SK-N-SH (cell line): ENCODE data around the gene NTPCR. TPM values are rescaled to one million over a fixed set of nuclear protein-coding genes. Genes with fewer than 3 reads are reported as not detected.

Source experiments
- CTCF ChIA-PET: fragments of 300-600, 350-600 bp; formaldehyde crosslinking; extraction: SDS; loops from one replicate; lab custom pipeline; 2021; lab: Yijun Ruan, JAX
- POLR2A ChIA-PET: fragments of 350-600 bp; sonication (Branson Sonifier 250); formaldehyde crosslinking; extraction: SDS; loops from one replicate; lab custom pipeline; 2020; ENCODE audit warnings: antibody characterized with exemption, inconsistent platforms; lab: Yijun Ruan, JAX
- DNase-seq: peaks from one replicate; pipeline ENCODE4 v3.0.0; 2012
- H2AFZ ChIP-seq: fragments of 200-600 bp; sonication (generic); 2 replicates; pipeline ENCODE4 v1.8.1; 2016; ENCODE audit warnings: antibody characterized with exemption, mild to moderate bottlenecking, low read depth
- H3F3A ChIP-seq: fragments of 200-600 bp; sonication (generic); replicated peaks from 2 replicates; pipeline ENCODE3; 2016; ENCODE audit warnings: antibody characterized with exemption, mild to moderate bottlenecking; ENCODE audit not compliant: insufficient read depth
- H3K27ac ChIP-seq, 2 experiments: fragments of 200-500 bp in 1 of 2; fragments of 200-600 bp in 1 of 2; sonication (Bioruptor generic) in 1 of 2; sonication (generic), shearing (Covaris generic) in 1 of 2; 2 replicates each; pipeline versions ENCODE4 v1.5.1 to v1.6.1; 2014 to 2016; ENCODE audit warnings: low read depth in 2 of 2, inconsistent platforms in 1 of 2, low read length in 1 of 2, mild to moderate bottlenecking in 1 of 2, mixed read lengths in 1 of 2
- H3K27me3 ChIP-seq: fragments of 200-600 bp; sonication (generic), shearing (Covaris generic); 2 replicates; pipeline ENCODE4 v1.6.1; 2016; ENCODE audit warnings: mixed run types; ENCODE audit not compliant: insufficient read depth
- H3K36me3 ChIP-seq, 2 experiments: fragments of 200-500 bp in 1 of 2; fragments of 200-600 bp in 1 of 2; sonication (Bioruptor generic) in 1 of 2; sonication (generic) in 1 of 2; replicated peaks in 1 of 2; 2 replicates each; pipeline versions ENCODE3 to v1.5.1; 2014 to 2016; ENCODE audit warnings: low read length in 1 of 2, mild to moderate bottlenecking in 1 of 2; ENCODE audit not compliant: insufficient read depth in 2 of 2, control insufficient read depth in 1 of 2
- H3K4me1 ChIP-seq, 2 experiments: fragments of 200-500 bp in 1 of 2; fragments of 200-600 bp in 1 of 2; sonication (Bioruptor generic) in 1 of 2; sonication (generic), shearing (Covaris generic) in 1 of 2; 2 replicates each; pipeline versions ENCODE4 v1.5.1 to v1.6.1; 2014 to 2016; ENCODE audit warnings: low read depth in 1 of 2, low read length in 1 of 2, mixed run types in 1 of 2; ENCODE audit not compliant: insufficient read depth in 2 of 2, control insufficient read depth in 1 of 2
- H3K4me2 ChIP-seq: fragments of 200-600 bp; sonication (generic), shearing (Covaris generic); 2 replicates; pipeline ENCODE4 v1.6.1; 2017; ENCODE audit warnings: mixed run types
- H3K4me3 ChIP-seq, 2 experiments: fragments of 200-500 bp in 1 of 2; fragments of 200-600 bp in 1 of 2; sonication (Bioruptor generic) in 1 of 2; sonication (generic), shearing (Covaris generic) in 1 of 2; 2 replicates each; pipeline versions ENCODE4 v1.5.1 to v1.8.1; 2014 to 2016; ENCODE audit warnings: low read depth in 2 of 2, inconsistent platforms in 1 of 2, low read length in 1 of 2, mild to moderate bottlenecking in 1 of 2, mixed read lengths in 1 of 2, moderate library complexity in 1 of 2
- H3K79me2 ChIP-seq: fragments of 200-600 bp; sonication (generic); 2 replicates; pipeline ENCODE4 v1.8.1; 2017; ENCODE audit warnings: mild to moderate bottlenecking; ENCODE audit not compliant: insufficient read depth
- H3K9ac ChIP-seq: fragments of 200-600 bp; sonication (generic); 2 replicates; pipeline ENCODE4 v1.6.1; 2017; ENCODE audit warnings: mixed run types
- H3K9me2 ChIP-seq: fragments of 200-600 bp; sonication (generic); 2 replicates; pipeline ENCODE4 v1.6.1; 2017; ENCODE audit warnings: mixed run types
- H3K9me3 ChIP-seq: fragments of 200-600 bp; sonication (generic); 2 replicates; pipeline ENCODE4 v1.6.1; 2017; ENCODE audit warnings: mixed run types, mild to moderate bottlenecking, moderate library complexity
- H4K20me1 ChIP-seq: fragments of 200-600 bp; sonication (generic); 2 replicates; pipeline ENCODE4 v1.6.1; 2017; ENCODE audit warnings: mild to moderate bottlenecking, mixed run types; ENCODE audit not compliant: insufficient read depth
- CTCF ChIP-seq: fragments of 200-600 bp; sonication (generic); IDR thresholded peaks from 2 replicates; pipeline ENCODE4 v1.6.1; 2017; ENCODE audit warnings: antibody characterized with exemption, mild to moderate bottlenecking, moderate library complexity
- EZH2phosphoT487 ChIP-seq: fragments of 200-600 bp; sonication (generic); IDR thresholded peaks from 2 replicates; pipeline ENCODE4 v1.6.1; 2017; ENCODE audit warnings: low read depth, mixed run types, mild to moderate bottlenecking, antibody characterized with exemption, moderate library complexity, borderline replicate concordance
- FOSL2 ChIP-seq: IDR thresholded peaks from 2 replicates; pipeline ENCODE4 v1.4.0; 2012; ENCODE audit warnings: low read depth, mild to moderate bottlenecking, moderate library complexity, borderline replicate concordance
- FOXM1 ChIP-seq: IDR thresholded peaks from 2 replicates; pipeline ENCODE4 v1.4.0; 2012; ENCODE audit warnings: low read depth, mild to moderate bottlenecking
- JUND ChIP-seq: IDR thresholded peaks from 2 replicates; pipeline ENCODE4 v1.4.0; 2012
- MAX ChIP-seq: IDR thresholded peaks from 2 replicates; pipeline ENCODE4 v1.4.0; 2012; ENCODE audit warnings: low read depth
- MEF2A ChIP-seq: IDR thresholded peaks from 2 replicates; pipeline ENCODE4 v1.4.0; 2012; ENCODE audit warnings: low read depth, borderline replicate concordance
- POLR2AphosphoS5 ChIP-seq: IDR thresholded peaks from 2 replicates; pipeline ENCODE4 v1.6.1; 2012; ENCODE audit warnings: low read depth, low read length
- SIN3A ChIP-seq: IDR thresholded peaks from 2 replicates; pipeline ENCODE4 v1.6.1; 2012; ENCODE audit warnings: low read depth, mild to moderate bottlenecking, low read length, moderate library complexity, borderline replicate concordance
- TCF12 ChIP-seq: IDR thresholded peaks from 2 replicates; pipeline ENCODE4 v1.4.0; 2012
- USF2 ChIP-seq: fragments of 150-350 bp; IDR thresholded peaks from 2 replicates; pipeline ENCODE4 v1.6.1; 2017; ENCODE audit warnings: antibody characterized with exemption, low read length, low read depth, borderline replicate concordance
- ZBTB33 ChIP-seq: IDR thresholded peaks from 2 replicates; pipeline ENCODE4 v1.4.0; 2012; ENCODE audit warnings: low read depth, borderline replicate concordance
- WGBS: methylation state at CpG from one replicate; pipeline ENCODE4 v1.1.6; 2017; ENCODE audit warnings: low lambda C conversion rate; 5-methylcytosine and 5-hydroxymethylcytosine counted together
- polyA plus RNA-seq, 3 experiments: library from polyadenylated mRNA; depleted of rRNA; stranded (reverse); fragments of >200 nt; gene quantifications; 2 replicates each; pipeline ENCODE4 v1.2.3, GENCODE V29; 2012

Gene NTPCR
- polyA plus RNA-seq, 1 of the 3 experiments (the other 2 are of a cell fraction) = 20.8 TPM

GRCh38 chr1:232987046-232987773 is 36.8 kb downstream of the NTPCR start:
- 93% methylated on average over 11 of the region's 11 CpGs for WGBS
- Histone ChIP-seq H2AFZ (no peak overlapping the region), H3K27me3 (no peaks in the 10 kb centered on the region), H3K9me3 (no peaks in the 10 kb centered on the region), H3F3A (peaks cover 5% of the 10 kb centered on the region), H3K9me2 (no peaks in the 10 kb centered on the region), H3K27ac (no peak overlapping the region), H3K4me3 (no peak overlapping the region), H3K79me2 (no peaks in the 10 kb centered on the region), H3K9ac (no peak overlapping the region), H3K4me1 (peaks cover 9 to 20% of the 10 kb centered on the region in 2 experiments; a peak in 3 of 4 replicates), H4K20me1 (no peaks in the 10 kb centered on the region), H3K4me2 (no peak overlapping the region), H3K36me3 (peaks cover 0 to 23% of the 10 kb centered on the region in 2 experiments)
- TF ChIP-seq EZH2phosphoT487 = no peak
- no peak for TF ChIP-seq POLR2AphosphoS5
- no peak for TF ChIP-seq CTCF
- TF ChIP-seq ZBTB33 = no peak
- no peak for TF ChIP-seq MAX
- TF ChIP-seq MEF2A = no peak
- TF ChIP-seq USF2 = no peak
- TF ChIP-seq FOSL2 = no peak
- no peak for TF ChIP-seq FOXM1
- TF ChIP-seq JUND = no peak
- TF ChIP-seq SIN3A = no peak
- no peak for TF ChIP-seq TCF12
- DNase-seq = no peak
- ChIA-PET POLR2A (no interaction called here), CTCF (interaction anchor here (0.6 kb wide), 1 partner anchor 180 kb away, joined by 3 read pairs; no protein-coding TSS in a partner anchor)
